KMS-11 (cell line): ENCODE results near the gene TCF4.

ENCODE experiments used
- H2AFZ ChIP-seq: fragments of 200-600 bp; sonication (generic); 2 replicates; pipeline ENCODE4 v1.6.1; 2016; ENCODE audit warnings: antibody characterized with exemption, mixed run types, low read depth
- H3K27ac ChIP-seq: fragments of 200-600 bp; sonication (generic); 2 replicates; pipeline ENCODE4 v1.6.1; 2016; ENCODE audit warnings: mild to moderate bottlenecking, mixed run types
- H3K27me3 ChIP-seq: fragments of 200-600 bp; sonication (generic); 2 replicates; pipeline ENCODE4 v1.6.1; 2017; ENCODE audit warnings: mild to moderate bottlenecking, low read depth, mixed run types, moderate library complexity; ENCODE audit not compliant: insufficient read depth
- H3K36me3 ChIP-seq: fragments of 200-600 bp; sonication (generic); 2 replicates; pipeline ENCODE4 v1.6.1; 2017; ENCODE audit warnings: mild to moderate bottlenecking, mixed run types; ENCODE audit not compliant: insufficient read depth
- H3K4me1 ChIP-seq: fragments of 200-600 bp; sonication (generic); 2 replicates; pipeline ENCODE4 v1.6.1; 2016; ENCODE audit warnings: mild to moderate bottlenecking, low read depth, mixed run types; ENCODE audit not compliant: poor library complexity, severe bottlenecking
- H3K4me2 ChIP-seq: fragments of 200-600 bp; sonication (generic); 2 replicates; pipeline ENCODE4 v1.7.0; 2016; ENCODE audit warnings: mild to moderate bottlenecking, mixed run types
- H3K4me3 ChIP-seq: fragments of 200-600 bp; sonication (generic); IDR thresholded peaks from 2 replicates; pipeline ENCODE4 v1.6.1; 2017; ENCODE audit warnings: low read depth, low read length, mixed read lengths; ENCODE audit not compliant: insufficient read depth
- H3K79me2 ChIP-seq: fragments of 200-600 bp; sonication (generic); 2 replicates; pipeline ENCODE4 v1.6.1; 2016; ENCODE audit warnings: low read depth, mixed run types; ENCODE audit not compliant: insufficient read depth
- H3K9ac ChIP-seq: fragments of 200-600 bp; sonication (generic); 2 replicates; pipeline ENCODE4 v1.6.1; 2016; ENCODE audit warnings: mild to moderate bottlenecking, mixed run types
- H4K20me1 ChIP-seq: fragments of 200-600 bp; sonication (generic); 2 replicates; pipeline ENCODE4 v1.6.1; 2016; ENCODE audit warnings: mild to moderate bottlenecking, mixed run types; ENCODE audit not compliant: insufficient read depth
- CTCF ChIP-seq: fragments of 200-600 bp; sonication (generic); conservative IDR thresholded peaks from 2 replicates; pipeline ENCODE4 v1.6.1; 2017; ENCODE audit warnings: low read depth, mild to moderate bottlenecking, antibody characterized with exemption, low read length, moderate library complexity, mixed read lengths

TCF4 gene

GRCh38 chr18:55435592-55435991, 152.4 kb downstream of the TCF4 start:
- Histone ChIP-seq H3K27ac (no peak overlapping the region), H3K36me3 (no peaks in the 10 kb centered on the region), H4K20me1 (no peaks in the 10 kb centered on the region), H3K4me2 (no peak overlapping the region), H3K27me3 (no peaks in the 10 kb centered on the region), H3K4me1 (peaks cover 9% of the 10 kb centered on the region), H3K9ac (no peak overlapping the region), H3K79me2 (no peaks in the 10 kb centered on the region; the same call in 1 of the 2 replicates), H3K4me3 (no peak overlapping the region), H2AFZ (no peak overlapping the region)
- TF ChIP-seq CTCF, result no peak

GRCh38 chr18:55433648-55434047, 154.3 kb downstream of the TCF4 start:
- Histone ChIP-seq H3K4me2 (no peak overlapping the region), H3K79me2 (no peaks in the 10 kb centered on the region; the same call in 1 of the 2 replicates), H2AFZ (no peak overlapping the region), H3K4me1 (peaks cover 3% of the 10 kb centered on the region), H3K9ac (no peak overlapping the region), H3K27ac (no peak overlapping the region), H3K36me3 (no peaks in the 10 kb centered on the region), H3K27me3 (no peaks in the 10 kb centered on the region), H4K20me1 (no peaks in the 10 kb centered on the region), H3K4me3 (no peak overlapping the region)
- TF ChIP-seq CTCF, result no peak

GRCh38 chr18:55433140-55433539, 154.9 kb downstream of the TCF4 start:
- Histone ChIP-seq H3K4me3 (no peak overlapping the region), H4K20me1 (no peaks in the 10 kb centered on the region), H2AFZ (no peak overlapping the region), H3K4me2 (no peak overlapping the region), H3K9ac (no peak overlapping the region), H3K27me3 (no peaks in the 10 kb centered on the region), H3K4me1 (no peaks in the 10 kb centered on the region), H3K36me3 (no peaks in the 10 kb centered on the region), H3K79me2 (no peaks in the 10 kb centered on the region; the same call in 1 of the 2 replicates), H3K27ac (no peak overlapping the region)
- no peak for TF ChIP-seq CTCF

GRCh38 chr18:55432307-55433040, 155.5 kb downstream of the TCF4 start:
- H3K27ac ChIP-seq, result no peak overlapping the region
- no peaks in the 10 kb centered on the region; the same call in 1 of the 2 replicates for H3K79me2 ChIP-seq
- no peaks in the 10 kb centered on the region for H4K20me1 ChIP-seq
- no peak overlapping the region for H3K4me2 ChIP-seq
- H3K4me1 ChIP-seq, result no peaks in the 10 kb centered on the region
- TF ChIP-seq CTCF, result no peak
- H2AFZ ChIP-seq, result no peak overlapping the region
- no peaks in the 10 kb centered on the region for H3K27me3 ChIP-seq
- H3K9ac ChIP-seq, result no peak overlapping the region
- H3K36me3 ChIP-seq, result no peaks in the 10 kb centered on the region
- H3K4me3 ChIP-seq, result no peak overlapping the region
